Progenitor cell of endocrine pancreas (in vitro differentiated cells): ENCODE data around the gene PLEKHH2. TPM values are rescaled to one million over a fixed set of nuclear protein-coding genes. Genes with fewer than 3 reads are reported as not detected.

Experiments
- DNase-seq: peaks from one replicate; pipeline ENCODE4 v3.0.0; 2021; ENCODE audit warnings: low spot score; ENCODE audit not compliant: unreplicated experiment
- H3K27ac Mint-ChIP-seq: 2 replicates; pipeline ENCODE4 v1.8.0; 2021; ENCODE audit warnings: mild to moderate bottlenecking, moderate library complexity, mixed read lengths
- H3K27me3 Mint-ChIP-seq: 2 replicates; pipeline ENCODE4 v1.8.0; 2021; ENCODE audit warnings: mixed read lengths
- H3K36me3 Mint-ChIP-seq: 2 replicates; pipeline ENCODE4 v1.8.0; 2022; ENCODE audit warnings: mixed read lengths; ENCODE audit not compliant: insufficient read depth
- H3K4me1 Mint-ChIP-seq: 2 replicates; pipeline ENCODE4 v1.8.0; 2021; ENCODE audit warnings: low read depth, mixed read lengths
- H3K4me3 Mint-ChIP-seq: 2 replicates; pipeline ENCODE4 v1.8.0; 2021; ENCODE audit warnings: low read depth, mild to moderate bottlenecking, moderate library complexity, mixed read lengths
- H3K9me3 Mint-ChIP-seq: 2 replicates; pipeline ENCODE4 v1.8.0; 2021; ENCODE audit warnings: low read depth, mixed read lengths
- total RNA-seq: library from RNA; stranded (reverse); gene quantifications from 2 replicates; pipeline ENCODE4 v1.2.1, GENCODE V29; 2021
- TF ChIP-seq, protein P1 (sequence below): fragments of 200-600 bp; sonication (generic); IDR thresholded peaks from one replicate; pipeline ENCODE4 v1.5.0; 2021; ENCODE audit warnings: antibody characterized with exemption, mild to moderate bottlenecking; ENCODE audit not compliant: unreplicated experiment

The PLEKHH2 gene
- total RNA-seq, 1 donor from 2014 or later, result 9.0 TPM

DNA sequence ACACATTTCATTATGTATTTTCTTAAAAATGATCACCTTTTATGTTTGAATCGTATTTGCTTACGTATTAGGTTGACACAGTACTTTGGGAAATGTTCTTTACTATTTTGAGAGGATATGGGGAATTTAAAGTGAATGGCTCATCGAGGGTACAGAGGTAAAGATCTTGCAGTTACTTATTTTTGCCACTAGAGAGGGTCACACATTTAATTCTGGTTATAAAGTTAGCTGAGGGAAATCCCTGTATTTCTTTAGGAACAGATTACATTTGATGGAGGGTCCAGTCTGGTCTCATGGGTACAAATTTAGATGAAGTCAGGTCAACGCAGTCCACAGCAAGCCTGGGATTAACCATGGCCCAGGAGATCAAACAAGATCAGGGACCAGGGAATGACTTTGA lies 161.2 kb downstream of the PLEKHH2 start:
- Mint-ChIP-seq H3K27ac (no peak overlapping the region), H3K27me3 (no peaks in the 10 kb centered on the region), H3K9me3 (no peaks in the 10 kb centered on the region), H3K4me3 (no peak overlapping the region), H3K4me1 (peaks cover 18% of the 10 kb centered on the region), H3K36me3 (peaks cover 7% of the 10 kb centered on the region)
- TF ChIP-seq, protein P1, sequence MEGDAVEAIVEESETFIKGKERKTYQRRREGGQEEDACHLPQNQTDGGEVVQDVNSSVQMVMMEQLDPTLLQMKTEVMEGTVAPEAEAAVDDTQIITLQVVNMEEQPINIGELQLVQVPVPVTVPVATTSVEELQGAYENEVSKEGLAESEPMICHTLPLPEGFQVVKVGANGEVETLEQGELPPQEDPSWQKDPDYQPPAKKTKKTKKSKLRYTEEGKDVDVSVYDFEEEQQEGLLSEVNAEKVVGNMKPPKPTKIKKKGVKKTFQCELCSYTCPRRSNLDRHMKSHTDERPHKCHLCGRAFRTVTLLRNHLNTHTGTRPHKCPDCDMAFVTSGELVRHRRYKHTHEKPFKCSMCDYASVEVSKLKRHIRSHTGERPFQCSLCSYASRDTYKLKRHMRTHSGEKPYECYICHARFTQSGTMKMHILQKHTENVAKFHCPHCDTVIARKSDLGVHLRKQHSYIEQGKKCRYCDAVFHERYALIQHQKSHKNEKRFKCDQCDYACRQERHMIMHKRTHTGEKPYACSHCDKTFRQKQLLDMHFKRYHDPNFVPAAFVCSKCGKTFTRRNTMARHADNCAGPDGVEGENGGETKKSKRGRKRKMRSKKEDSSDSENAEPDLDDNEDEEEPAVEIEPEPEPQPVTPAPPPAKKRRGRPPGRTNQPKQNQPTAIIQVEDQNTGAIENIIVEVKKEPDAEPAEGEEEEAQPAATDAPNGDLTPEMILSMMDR, result peak; percentile 29
- no peak for DNase-seq

DNA sequence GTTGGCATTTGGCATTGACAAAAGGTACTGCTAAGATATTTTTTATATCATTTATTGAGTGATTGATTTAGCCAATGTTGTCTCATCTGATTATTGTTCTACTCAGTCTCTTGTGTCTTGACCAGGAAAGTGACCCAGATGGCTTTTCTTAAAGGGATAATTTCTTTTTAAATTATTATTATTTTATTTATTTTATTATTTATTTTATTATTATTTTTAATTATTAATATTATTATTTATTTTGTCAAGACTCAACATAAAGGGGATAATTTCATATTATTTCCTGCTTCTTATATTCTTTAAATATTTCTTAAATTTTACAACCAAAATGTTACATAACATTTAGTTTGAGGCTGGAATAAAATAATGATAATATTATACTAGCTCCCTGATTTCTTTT lies 163.8 kb downstream of the PLEKHH2 start:
- TF ChIP-seq, protein P1, result no peak
- Mint-ChIP-seq H3K9me3 (no peaks in the 10 kb centered on the region), H3K27me3 (no peaks in the 10 kb centered on the region), H3K27ac (no peak overlapping the region), H3K4me3 (no peak overlapping the region), H3K36me3 (peaks cover 15% of the 10 kb centered on the region), H3K4me1 (peaks cover 21% of the 10 kb centered on the region)
- no peak for DNase-seq

DNA sequence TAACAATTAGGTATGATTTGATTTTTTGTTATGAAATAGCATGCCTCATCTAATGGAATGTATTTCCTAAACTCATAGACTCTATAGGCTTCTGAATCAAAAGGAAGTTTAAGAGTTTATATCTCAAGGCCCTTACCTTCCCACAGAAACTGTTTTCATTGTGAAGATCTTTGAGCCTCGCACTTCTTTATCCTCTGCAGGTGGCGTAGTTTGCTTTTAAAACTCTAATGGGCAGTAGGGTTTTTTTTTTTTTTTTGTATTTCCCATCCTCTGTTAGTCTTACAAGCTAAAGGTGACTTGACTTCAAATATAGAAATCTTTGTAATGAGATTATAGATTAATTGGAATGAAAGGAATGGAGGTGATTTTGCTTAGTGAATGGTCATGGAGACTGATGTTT lies 165.1 kb downstream of the PLEKHH2 start:
- H3K27ac Mint-ChIP-seq, result no peak overlapping the region
- peaks cover 16% of the 10 kb centered on the region for H3K36me3 Mint-ChIP-seq
- TF ChIP-seq, protein P1, result no peak
- no peaks in the 10 kb centered on the region for H3K9me3 Mint-ChIP-seq
- peaks cover 26% of the 10 kb centered on the region for H3K4me1 Mint-ChIP-seq
- no peak overlapping the region for H3K4me3 Mint-ChIP-seq
- no peak for DNase-seq
- H3K27me3 Mint-ChIP-seq, result no peaks in the 10 kb centered on the region

DNA sequence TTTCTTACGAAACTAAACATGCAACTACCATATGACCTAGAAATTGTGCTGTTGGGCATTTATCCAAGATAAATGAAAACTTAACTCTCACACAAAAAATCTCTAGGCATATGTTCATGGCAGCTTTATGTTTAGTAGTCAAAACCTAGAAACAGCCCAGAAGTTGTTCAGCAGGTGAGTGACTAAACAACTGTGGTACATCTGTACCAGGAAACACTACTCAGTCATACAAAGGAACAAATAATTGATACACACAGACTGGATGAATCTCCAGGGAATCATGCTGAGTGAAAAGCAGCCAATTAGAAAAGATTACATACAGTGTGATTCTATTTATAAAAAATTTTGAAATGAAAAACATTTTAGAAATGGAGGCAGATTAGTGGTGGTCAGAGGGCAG lies 166.1 kb downstream of the PLEKHH2 start:
- Mint-ChIP-seq H3K36me3 (peaks cover 18% of the 10 kb centered on the region), H3K4me3 (no peak overlapping the region), H3K27ac (no peak overlapping the region), H3K4me1 (peaks cover 28% of the 10 kb centered on the region), H3K9me3 (no peaks in the 10 kb centered on the region), H3K27me3 (no peaks in the 10 kb centered on the region)
- DNase-seq, result no peak
- TF ChIP-seq, protein P1, result no peak

DNA sequence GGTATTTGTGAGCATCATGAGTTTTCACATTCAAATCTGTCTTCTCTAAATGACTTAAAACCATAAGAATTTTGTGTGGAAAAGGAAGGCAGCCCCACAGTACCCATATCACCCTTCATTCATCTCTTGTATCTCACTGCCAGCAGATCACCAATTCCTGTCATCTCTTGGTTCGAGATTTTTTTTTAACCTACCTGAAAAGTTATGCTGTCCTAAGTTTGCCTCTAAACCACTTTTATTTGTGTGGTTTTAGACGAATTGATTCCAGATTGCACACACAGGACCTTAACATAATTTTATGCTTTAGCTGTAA lies 169.6 kb downstream of the PLEKHH2 start:
- H3K27ac Mint-ChIP-seq, result no peak overlapping the region
- H3K4me3 Mint-ChIP-seq, result no peak overlapping the region
- no peak for DNase-seq
- no peaks in the 10 kb centered on the region for H3K27me3 Mint-ChIP-seq
- peaks cover 17% of the 10 kb centered on the region for H3K36me3 Mint-ChIP-seq
- TF ChIP-seq, protein P1, result no peak
- no peaks in the 10 kb centered on the region for H3K9me3 Mint-ChIP-seq
- peaks cover 14% of the 10 kb centered on the region for H3K4me1 Mint-ChIP-seq
